ENCODE data around the gene PNLIPRP3.

PNLIPRP3 gene

DNA sequence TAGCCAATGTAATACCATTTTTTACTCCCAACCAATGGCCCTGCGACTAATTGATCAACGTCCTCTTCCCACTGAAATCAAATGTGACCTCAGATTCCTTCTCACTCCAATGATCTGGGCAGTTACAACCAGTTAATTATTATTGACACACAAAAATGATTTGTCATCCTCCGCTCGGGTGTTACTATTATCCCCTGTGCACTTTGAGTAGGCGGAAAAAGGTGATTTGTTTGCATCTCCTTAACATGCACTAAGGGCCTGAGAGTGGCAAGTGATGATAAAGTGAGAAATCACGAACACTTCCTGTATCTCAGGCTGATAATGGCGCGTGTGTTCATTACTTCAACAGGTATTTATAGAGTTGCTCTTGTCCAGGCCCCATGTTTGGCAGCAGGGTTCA lies 77.1 kb downstream of the PNLIPRP3 start:
- no peak for DNase-seq
- Histone ChIP-seq H3K4me3 (ENCODE audit: low read length) (no peak overlapping the region), H4K20me1 (ENCODE audit: insufficient read depth, low read length) (no peaks in the 10 kb centered on the region), H3F3A (ENCODE audit: insufficient read depth, low read length) (no peaks in the 10 kb centered on the region), H3K4me2 (ENCODE audit: low read depth, low read length) (no peak overlapping the region), H3K79me2 (ENCODE audit: low read length) (no peaks in the 10 kb centered on the region), H3K36me3 (replicated peaks; ENCODE audit: insufficient read depth, low read length) (no peaks in the 10 kb centered on the region), H3K4me1 (ENCODE audit: low read length) (no peaks in the 10 kb centered on the region), H3K27me3 (replicated peaks; ENCODE audit: insufficient read depth, low read length) (no peaks in the 10 kb centered on the region), H3K9me3 (replicated peaks; ENCODE audit: insufficient read depth, low read length) (no peaks in the 10 kb centered on the region), H3K27ac (ENCODE audit: low read length) (no peak overlapping the region), H2AFZ (ENCODE audit: low read length) (no peak overlapping the region), H3K9ac (ENCODE audit: low read length) (no peak overlapping the region), H3K9me2 (replicated peaks; ENCODE audit: insufficient read depth, low read length) (no peaks in the 10 kb centered on the region)
- TF ChIP-seq EZH2 (optimal IDR thresholded peaks at IDR 0.05; ENCODE audit: low read depth, low read length), result no peak
- TF ChIP-seq, protein P1, sequence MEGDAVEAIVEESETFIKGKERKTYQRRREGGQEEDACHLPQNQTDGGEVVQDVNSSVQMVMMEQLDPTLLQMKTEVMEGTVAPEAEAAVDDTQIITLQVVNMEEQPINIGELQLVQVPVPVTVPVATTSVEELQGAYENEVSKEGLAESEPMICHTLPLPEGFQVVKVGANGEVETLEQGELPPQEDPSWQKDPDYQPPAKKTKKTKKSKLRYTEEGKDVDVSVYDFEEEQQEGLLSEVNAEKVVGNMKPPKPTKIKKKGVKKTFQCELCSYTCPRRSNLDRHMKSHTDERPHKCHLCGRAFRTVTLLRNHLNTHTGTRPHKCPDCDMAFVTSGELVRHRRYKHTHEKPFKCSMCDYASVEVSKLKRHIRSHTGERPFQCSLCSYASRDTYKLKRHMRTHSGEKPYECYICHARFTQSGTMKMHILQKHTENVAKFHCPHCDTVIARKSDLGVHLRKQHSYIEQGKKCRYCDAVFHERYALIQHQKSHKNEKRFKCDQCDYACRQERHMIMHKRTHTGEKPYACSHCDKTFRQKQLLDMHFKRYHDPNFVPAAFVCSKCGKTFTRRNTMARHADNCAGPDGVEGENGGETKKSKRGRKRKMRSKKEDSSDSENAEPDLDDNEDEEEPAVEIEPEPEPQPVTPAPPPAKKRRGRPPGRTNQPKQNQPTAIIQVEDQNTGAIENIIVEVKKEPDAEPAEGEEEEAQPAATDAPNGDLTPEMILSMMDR (IDR thresholded peaks at IDR 0.05; ENCODE audit: low read length), result no peak
- TF ChIP-seq EZH2phosphoT487 (IDR thresholded peaks at IDR 0.05; ENCODE audit: low read length), result no peak

DNA sequence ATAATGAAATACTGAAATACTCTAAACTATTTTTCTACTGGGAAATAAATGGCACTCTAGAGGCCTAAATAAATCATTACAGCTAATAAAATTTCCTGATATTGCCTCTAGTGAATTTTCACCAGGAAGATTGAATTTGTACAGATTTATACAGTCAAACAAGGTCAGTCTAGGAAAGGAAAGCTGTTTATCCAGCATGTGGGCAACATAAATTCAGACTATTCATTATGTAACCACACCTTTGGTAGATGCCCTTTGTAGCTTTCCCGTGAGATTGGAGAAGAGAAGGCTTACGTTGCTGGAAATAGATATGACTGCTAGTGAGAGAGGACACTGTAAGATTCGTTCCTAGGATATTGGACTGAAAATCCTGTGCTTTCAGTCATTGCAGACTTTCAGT lies 82.9 kb downstream of the PNLIPRP3 start:
- no peak overlapping the region for H3K4me2 ChIP-seq (ENCODE audit: low read depth, low read length)
- no peak overlapping the region for H3K4me3 ChIP-seq (ENCODE audit: low read length)
- no peaks in the 10 kb centered on the region for H3K79me2 ChIP-seq (ENCODE audit: low read length)
- H2AFZ ChIP-seq (ENCODE audit: low read length), result no peak overlapping the region
- no peak overlapping the region for H3K27ac ChIP-seq (ENCODE audit: low read length)
- no peaks in the 10 kb centered on the region for H4K20me1 ChIP-seq (ENCODE audit: insufficient read depth, low read length)
- H3F3A ChIP-seq (ENCODE audit: insufficient read depth, low read length), result no peaks in the 10 kb centered on the region
- H3K36me3 ChIP-seq (replicated peaks; ENCODE audit: insufficient read depth, low read length), result no peaks in the 10 kb centered on the region
- H3K9me2 ChIP-seq (replicated peaks; ENCODE audit: insufficient read depth, low read length), result no peaks in the 10 kb centered on the region
- TF ChIP-seq EZH2phosphoT487 (IDR thresholded peaks at IDR 0.05; ENCODE audit: low read length) (no peak), EZH2 (optimal IDR thresholded peaks at IDR 0.05; ENCODE audit: low read depth, low read length) (no peak)
- TF ChIP-seq, protein P1 (IDR thresholded peaks at IDR 0.05; ENCODE audit: low read length), result no peak
- no peaks in the 10 kb centered on the region for H3K27me3 ChIP-seq (replicated peaks; ENCODE audit: insufficient read depth, low read length)
- no peak overlapping the region for H3K9ac ChIP-seq (ENCODE audit: low read length)
- no peaks in the 10 kb centered on the region for H3K9me3 ChIP-seq (replicated peaks; ENCODE audit: insufficient read depth, low read length)
- DNase-seq, result no peak
- H3K4me1 ChIP-seq (ENCODE audit: low read length), result no peaks in the 10 kb centered on the region

GRCh38 chr10:116511365-116511764 lies 83.7 kb downstream of the PNLIPRP3 start:
- Histone ChIP-seq H3K79me2 (ENCODE audit: low read length) (no peaks in the 10 kb centered on the region), H3K27ac (ENCODE audit: low read length) (no peak overlapping the region), H3K4me3 (ENCODE audit: low read length) (no peak overlapping the region), H2AFZ (ENCODE audit: low read length) (no peak overlapping the region), H3K9ac (ENCODE audit: low read length) (no peak overlapping the region), H3K4me2 (ENCODE audit: low read depth, low read length) (no peak overlapping the region), H3K9me3 (replicated peaks; ENCODE audit: insufficient read depth, low read length) (no peaks in the 10 kb centered on the region), H3K27me3 (replicated peaks; ENCODE audit: insufficient read depth, low read length) (no peaks in the 10 kb centered on the region), H3K9me2 (replicated peaks; ENCODE audit: insufficient read depth, low read length) (no peaks in the 10 kb centered on the region), H3F3A (ENCODE audit: insufficient read depth, low read length) (no peaks in the 10 kb centered on the region), H4K20me1 (ENCODE audit: insufficient read depth, low read length) (no peaks in the 10 kb centered on the region), H3K36me3 (replicated peaks; ENCODE audit: insufficient read depth, low read length) (no peaks in the 10 kb centered on the region), H3K4me1 (ENCODE audit: low read length) (no peaks in the 10 kb centered on the region)
- TF ChIP-seq EZH2phosphoT487 (IDR thresholded peaks at IDR 0.05; ENCODE audit: low read length) (no peak), EZH2 (optimal IDR thresholded peaks at IDR 0.05; ENCODE audit: low read depth, low read length) (no peak)
- TF ChIP-seq, protein P1 (IDR thresholded peaks at IDR 0.05; ENCODE audit: low read length), result no peak
- no peak for DNase-seq
